ENCODE measurements around the gene ACSM5. TPM values are rescaled to one million over a fixed set of nuclear protein-coding genes. Genes with fewer than 3 reads are reported as not detected.

ACSM5 gene
- total RNA-seq, 1 donor from 2014 or later = not detected

DNA sequence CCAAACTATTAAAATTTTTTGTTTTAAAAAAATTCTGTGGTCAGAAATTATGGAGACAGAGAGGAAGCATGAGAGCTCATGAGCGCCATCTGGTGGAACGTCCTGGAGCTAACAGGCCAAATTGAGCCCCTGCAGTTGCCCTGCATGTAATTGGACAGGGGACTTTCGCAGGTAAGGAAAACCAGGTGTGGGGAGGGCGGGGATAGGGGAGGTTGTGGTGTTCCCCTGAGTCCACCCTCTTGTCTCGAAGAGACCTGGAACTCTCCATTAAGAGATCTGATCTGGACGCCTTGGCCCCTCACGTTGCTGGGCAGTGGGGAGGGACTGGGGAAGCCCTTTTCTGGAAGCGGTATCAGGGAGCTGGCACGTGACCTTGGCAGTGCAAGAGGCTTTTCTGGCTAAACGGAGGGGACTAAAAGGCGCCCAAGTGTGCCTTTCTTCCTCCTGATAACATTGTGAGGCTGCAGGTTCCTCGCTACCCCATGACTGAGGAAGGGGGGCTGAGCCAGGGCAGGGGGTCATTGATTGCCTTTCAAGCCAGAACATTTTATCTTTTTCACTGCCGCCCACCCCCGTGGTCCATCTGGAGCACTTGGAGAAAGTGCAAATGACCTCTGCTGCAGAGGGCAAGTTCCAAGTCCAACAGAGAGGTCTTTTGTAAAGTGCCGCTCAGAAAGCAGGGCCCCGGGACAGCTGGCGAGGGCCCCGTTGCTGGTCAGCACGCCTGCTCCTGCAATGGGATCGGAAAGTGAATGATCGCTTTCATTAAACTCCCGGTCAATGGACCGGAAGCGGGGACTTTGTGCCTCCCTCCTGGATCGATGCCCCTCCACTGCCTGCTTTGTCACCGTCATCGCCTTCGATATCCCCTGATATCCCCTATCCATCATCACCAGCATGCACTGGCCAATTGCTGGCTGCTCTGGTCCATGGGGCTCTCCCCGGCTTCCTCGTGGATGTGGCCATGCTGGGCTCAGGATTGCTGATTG, 23.2 kb upstream of the ACSM5 start:
- Mint-ChIP-seq H3K27me3 (peaks cover 13% of the 10 kb centered on the region), H3K9me3 (no peaks in the 10 kb centered on the region), H3K4me3 (peak overlapping the region; percentile 54), H3K27ac (no peak overlapping the region), H3K4me1 (ENCODE audit: unreplicated experiment) (no peaks in the 10 kb centered on the region), H3K36me3 (no peaks in the 10 kb centered on the region)
- TF ChIP-seq, protein P1, sequence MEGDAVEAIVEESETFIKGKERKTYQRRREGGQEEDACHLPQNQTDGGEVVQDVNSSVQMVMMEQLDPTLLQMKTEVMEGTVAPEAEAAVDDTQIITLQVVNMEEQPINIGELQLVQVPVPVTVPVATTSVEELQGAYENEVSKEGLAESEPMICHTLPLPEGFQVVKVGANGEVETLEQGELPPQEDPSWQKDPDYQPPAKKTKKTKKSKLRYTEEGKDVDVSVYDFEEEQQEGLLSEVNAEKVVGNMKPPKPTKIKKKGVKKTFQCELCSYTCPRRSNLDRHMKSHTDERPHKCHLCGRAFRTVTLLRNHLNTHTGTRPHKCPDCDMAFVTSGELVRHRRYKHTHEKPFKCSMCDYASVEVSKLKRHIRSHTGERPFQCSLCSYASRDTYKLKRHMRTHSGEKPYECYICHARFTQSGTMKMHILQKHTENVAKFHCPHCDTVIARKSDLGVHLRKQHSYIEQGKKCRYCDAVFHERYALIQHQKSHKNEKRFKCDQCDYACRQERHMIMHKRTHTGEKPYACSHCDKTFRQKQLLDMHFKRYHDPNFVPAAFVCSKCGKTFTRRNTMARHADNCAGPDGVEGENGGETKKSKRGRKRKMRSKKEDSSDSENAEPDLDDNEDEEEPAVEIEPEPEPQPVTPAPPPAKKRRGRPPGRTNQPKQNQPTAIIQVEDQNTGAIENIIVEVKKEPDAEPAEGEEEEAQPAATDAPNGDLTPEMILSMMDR (conservative IDR thresholded peaks at IDR 0.05) = peak; percentile 94
- DNase-seq (ENCODE audit: extremely low spot score, unreplicated experiment) = peak; percentile 77

DNA sequence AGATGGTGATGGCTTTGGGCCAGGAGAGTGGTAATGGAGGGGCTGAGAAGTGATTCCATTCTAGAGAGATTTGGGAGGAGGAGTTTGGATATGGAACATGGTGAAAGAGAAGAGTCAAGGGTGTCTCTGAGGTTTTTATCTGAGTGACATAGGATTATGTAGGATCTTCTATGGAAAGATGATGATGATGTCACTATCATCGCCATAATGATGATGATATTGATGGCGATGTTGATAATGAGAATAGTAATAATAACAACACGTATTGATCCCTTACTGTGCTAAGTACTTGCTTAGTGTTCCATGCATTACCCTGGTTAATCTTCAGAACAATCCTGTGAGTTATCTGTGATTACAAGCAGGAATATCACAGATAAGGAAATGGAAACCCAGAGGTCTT, 21.4 kb upstream of the ACSM5 start:
- H3K9me3 Mint-ChIP-seq = no peaks in the 10 kb centered on the region
- no peak overlapping the region for H3K4me3 Mint-ChIP-seq
- TF ChIP-seq, protein P1 (conservative IDR thresholded peaks at IDR 0.05) = no peak
- no peak for DNase-seq (ENCODE audit: extremely low spot score, unreplicated experiment)
- H3K27ac Mint-ChIP-seq = no peak overlapping the region
- no peaks in the 10 kb centered on the region for H3K36me3 Mint-ChIP-seq
- H3K27me3 Mint-ChIP-seq = peaks cover 13% of the 10 kb centered on the region
- H3K4me1 Mint-ChIP-seq (ENCODE audit: unreplicated experiment) = no peaks in the 10 kb centered on the region

DNA sequence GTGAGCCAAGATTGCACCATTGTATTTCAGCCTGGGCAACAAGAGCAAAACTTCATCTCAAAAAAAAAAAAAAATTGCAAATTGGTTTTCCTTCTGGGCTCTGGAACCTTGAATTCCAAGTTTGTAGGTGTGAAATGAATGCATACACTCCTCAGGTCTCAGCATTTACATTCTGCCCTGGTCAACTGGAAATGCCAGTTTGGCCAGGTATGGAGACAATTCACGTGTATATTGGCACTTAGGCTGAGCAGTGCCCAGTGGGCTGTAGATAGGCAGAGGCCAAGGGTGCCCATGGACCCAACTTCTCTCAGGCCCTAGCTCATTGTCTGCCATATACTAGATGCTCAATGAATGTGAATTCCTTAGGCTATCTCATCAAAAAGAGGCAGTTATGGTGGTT, 20.5 kb upstream of the ACSM5 start:
- Mint-ChIP-seq H3K4me1 (ENCODE audit: unreplicated experiment) (peaks cover 3% of the 10 kb centered on the region), H3K9me3 (no peaks in the 10 kb centered on the region), H3K4me3 (no peak overlapping the region), H3K27me3 (peaks cover 13% of the 10 kb centered on the region), H3K27ac (no peak overlapping the region), H3K36me3 (no peaks in the 10 kb centered on the region)
- TF ChIP-seq, protein P1 (conservative IDR thresholded peaks at IDR 0.05) = no peak
- DNase-seq (ENCODE audit: extremely low spot score, unreplicated experiment) = no peak

DNA sequence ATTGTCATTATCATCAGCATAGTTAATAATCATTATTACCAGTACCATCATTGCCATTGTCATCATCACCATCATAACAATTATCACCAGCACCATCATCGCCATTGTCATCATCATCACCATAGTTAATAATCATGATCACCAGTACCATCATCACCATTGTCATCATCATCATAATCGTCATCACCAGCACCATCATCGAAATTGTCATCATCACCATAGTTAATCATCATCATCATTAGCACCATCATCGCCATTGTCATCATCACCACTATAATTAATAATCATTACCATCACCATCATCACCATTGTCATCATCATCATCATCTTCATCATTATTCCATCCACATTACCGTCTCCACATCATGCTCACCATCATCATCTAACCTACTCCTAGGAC, 18.3 kb upstream of the ACSM5 start:
- TF ChIP-seq, protein P1 (conservative IDR thresholded peaks at IDR 0.05) = no peak
- Mint-ChIP-seq H3K36me3 (no peaks in the 10 kb centered on the region), H3K4me3 (no peak overlapping the region), H3K27me3 (peaks cover 13% of the 10 kb centered on the region), H3K9me3 (no peaks in the 10 kb centered on the region), H3K4me1 (ENCODE audit: unreplicated experiment) (peaks cover 4% of the 10 kb centered on the region), H3K27ac (no peak overlapping the region)
- DNase-seq (ENCODE audit: extremely low spot score, unreplicated experiment) = no peak

DNA sequence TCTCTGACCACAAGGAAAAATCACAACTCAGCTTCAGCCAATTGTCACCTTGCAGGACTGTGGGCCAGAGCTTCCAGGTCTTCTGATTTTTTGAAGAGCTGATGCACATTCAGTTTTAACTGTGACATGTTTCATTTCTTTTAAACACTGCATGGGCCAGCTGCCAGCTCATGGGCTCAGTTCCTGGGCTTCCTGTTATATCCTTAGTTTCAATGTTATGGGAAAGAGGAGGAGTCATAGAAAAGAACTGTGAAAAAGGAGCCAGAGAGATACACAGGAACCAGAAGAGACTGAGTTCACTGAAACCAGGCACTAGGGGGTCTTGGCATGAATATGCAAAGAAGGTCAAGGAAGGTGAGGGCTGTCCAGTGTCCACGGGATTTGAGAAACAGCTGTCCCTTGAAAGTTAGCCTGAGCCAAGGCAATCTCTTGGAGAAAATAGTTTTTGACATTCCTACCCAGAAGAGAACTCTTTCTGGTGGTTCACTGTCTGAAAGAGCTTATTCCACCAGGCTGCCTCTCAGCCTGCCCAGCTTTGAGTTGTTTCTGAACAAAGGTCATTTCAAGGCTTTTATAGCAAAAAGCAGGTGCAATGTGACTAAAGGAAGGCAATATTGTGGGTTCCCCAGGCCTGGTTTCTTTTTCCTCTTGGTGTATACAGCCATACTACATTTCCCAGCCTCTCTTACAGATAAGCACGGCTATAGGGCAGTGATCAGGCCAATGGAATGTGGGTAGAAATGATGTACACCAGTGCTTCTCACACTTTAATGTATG, 15.3 kb upstream of the ACSM5 start:
- Mint-ChIP-seq H3K9me3 (no peaks in the 10 kb centered on the region), H3K4me3 (no peak overlapping the region), H3K27me3 (no peaks in the 10 kb centered on the region), H3K27ac (no peak overlapping the region), H3K4me1 (ENCODE audit: unreplicated experiment) (peaks cover 4% of the 10 kb centered on the region), H3K36me3 (no peaks in the 10 kb centered on the region)
- TF ChIP-seq, protein P1 (conservative IDR thresholded peaks at IDR 0.05) = no peak
- no peak for DNase-seq (ENCODE audit: extremely low spot score, unreplicated experiment)
